ENCODE results near the gene LY6G5C. TPM values are rescaled to one million over a fixed set of nuclear protein-coding genes. Genes with fewer than 3 reads are reported as not detected.
A peak's percentile ranks its signal among the peaks of the same experiment; 100 is the strongest.

LY6G5C gene
- total and polyA plus RNA-seq, 2 of the 13 experiments (the other 11 are each of a cell fraction or from before 2014, with no cell fraction given): 0.33 to 0.55 TPM

- TF ChIP-seq ETS1 (CRISPR knock-in tag; IDR thresholded peaks at IDR 0.05) (no peak), ZNF572 (CRISPR knock-in tag; IDR thresholded peaks at IDR 0.05) (no peak), ZKSCAN5 (CRISPR knock-in tag; IDR thresholded peaks at IDR 0.05) (no peak), FOXA3 (CRISPR knock-in tag; IDR thresholded peaks at IDR 0.05) (0 out of 2 replicates have a peak, but pooled peaks have one; percentile 16), ZMYM4 (CRISPR knock-in tag; IDR thresholded peaks at IDR 0.05) (no peak), NFIB (CRISPR knock-in tag; IDR thresholded peaks at IDR 0.05; ENCODE audit: borderline replicate concordance) (no peak), E2F5 (CRISPR knock-in tag; conservative IDR thresholded peaks at IDR 0.05) (no peak), GABPB1 (CRISPR knock-in tag; IDR thresholded peaks at IDR 0.05) (no peak), TCF7 (IDR thresholded peaks at IDR 0.05; ENCODE audit: low read depth) (no peak), GATAD2A (CRISPR knock-in tag; IDR thresholded peaks at IDR 0.05) (peak; percentile 68), ZNF780A (CRISPR knock-in tag; IDR thresholded peaks at IDR 0.05) (no peak), SP4 (CRISPR knock-in tag; IDR thresholded peaks at IDR 0.05) (no peak), ATF5 (CRISPR knock-in tag; IDR thresholded peaks at IDR 0.05; ENCODE audit: low read depth) (no peak), MED1 (CRISPR knock-in tag; IDR thresholded peaks at IDR 0.05) (no peak), HMGA1 (CRISPR knock-in tag; conservative IDR thresholded peaks at IDR 0.05) (no peak), ERF (CRISPR knock-in tag; IDR thresholded peaks at IDR 0.05) (peak; percentile 58; the same call in 1 of the 2 replicates), RNF219 (CRISPR knock-in tag; IDR thresholded peaks at IDR 0.05) (no peak), FOXJ3 (CRISPR knock-in tag; IDR thresholded peaks at IDR 0.05; ENCODE audit: borderline replicate concordance) (no peak), ZFP36 (IDR thresholded peaks at IDR 0.05; ENCODE audit: borderline replicate concordance, low read depth, low read length, partially characterized antibody) (no peak), MAFG (CRISPR knock-in tag; IDR thresholded peaks at IDR 0.05) (no peak), ZNF460 (CRISPR knock-in tag; IDR thresholded peaks at IDR 0.05; ENCODE audit: borderline replicate concordance) (no peak), ZNF431 (CRISPR knock-in tag; IDR thresholded peaks at IDR 0.05; ENCODE audit: borderline replicate concordance, low read depth) (no peak), GMEB1 (CRISPR knock-in tag; IDR thresholded peaks at IDR 0.05; ENCODE audit: borderline replicate concordance) (no peak), ZBTB8A (CRISPR knock-in tag; IDR thresholded peaks at IDR 0.05; ENCODE audit: borderline replicate concordance, low read depth) (no peak), AHR (CRISPR knock-in tag; IDR thresholded peaks at IDR 0.05) (peak; percentile 66; the same call in 1 of the 2 replicates)
Measured at GRCh38 chr6:31717499-31718222, 36.8 kb upstream of the LY6G5C start (continued).
